Upper lobe of right lung (tissue), 1 donor: ENCODE data around the gene FAM181B. TPM values are rescaled to one million over a fixed set of nuclear protein-coding genes. Genes with fewer than 3 reads are reported as not detected.

Experiments
- ATAC-seq: fragments of 200-7000 bp; cut with Tn5 transposase; one replicate; pipeline ENCODE4 v1.9.1; 2020; ENCODE audit warnings: mild to moderate bottlenecking, moderate library complexity
- DNase-seq: peaks from one replicate; pipeline ENCODE4 v3.0.0-alpha.2; 2020
- H3K27ac ChIP-seq: fragments of 200-600 bp; one replicate; pipeline ENCODE4 v1.8.0; 2022
- H3K27me3 ChIP-seq: fragments of 200-600 bp; one replicate; pipeline ENCODE4 v1.8.0; 2022; ENCODE audit warnings: mild to moderate bottlenecking
- H3K36me3 ChIP-seq: fragments of 200-600 bp; one replicate; pipeline ENCODE4 v1.8.0; 2022
- H3K4me1 ChIP-seq: fragments of 200-600 bp; one replicate; pipeline ENCODE4 v1.8.0; 2022
- H3K4me3 ChIP-seq: fragments of 200-600 bp; one replicate; pipeline ENCODE4 v1.8.0; 2022; ENCODE audit warnings: mild to moderate bottlenecking
- H3K9me3 ChIP-seq: fragments of 200-600 bp; one replicate; pipeline ENCODE4 v1.8.0; 2022
- CTCF ChIP-seq: fragments of 200-600 bp; IDR thresholded peaks from one replicate; pipeline ENCODE4 v1.8.0; 2022; ENCODE audit warnings: antibody characterized with exemption
- intact Hi-C: fragments of 100-400 bp; cut with DNase I; formaldehyde crosslinking; loops from one replicate; pipeline ENCODE4 v1.11.0; 2022
- total RNA-seq: library from RNA; stranded (reverse); fragmentation: NEBNext Ultra II Directional; extraction: Animal tissue kit (Norgen Biotek cat#: 25700); gene quantifications from one replicate; pipeline ENCODE4 v1.2.1, GENCODE V29; 2021
- donor health status: DM: no; HTN: yes; CAD: no; lungs with severe emphysema.

Gene FAM181B
- total RNA-seq, 1 donor from 2014 or later, result 0.12 TPM

- intact Hi-C loops, result no loop called here
- no peaks in the 10 kb centered on the region for H3K27me3 ChIP-seq
- no peaks in the 10 kb centered on the region for H3K36me3 ChIP-seq
- no peak overlapping the region for H3K27ac ChIP-seq
- no peaks in the 10 kb centered on the region for H3K4me1 ChIP-seq
- ATAC-seq, result no peak
- H3K4me3 ChIP-seq, result no peak overlapping the region
- TF ChIP-seq CTCF, result no peak
- no peaks in the 10 kb centered on the region for H3K9me3 ChIP-seq
- DNase-seq, result no peak
These were observed 17.0 kb upstream of the FAM181B start for GRCh38 chr11:82750643-82751139.

GRCh38 chr11:82747471-82747870 lies 13.8 kb upstream of the FAM181B start:
- Histone ChIP-seq H3K36me3 (no peaks in the 10 kb centered on the region), H3K27me3 (no peaks in the 10 kb centered on the region), H3K27ac (no peak overlapping the region), H3K9me3 (no peaks in the 10 kb centered on the region), H3K4me3 (no peak overlapping the region), H3K4me1 (no peaks in the 10 kb centered on the region)
- intact Hi-C loops, result no loop called here
- no peak for ATAC-seq
- DNase-seq, result no peak
- no peak for TF ChIP-seq CTCF

GRCh38 chr11:82738091-82738490 lies 4.4 kb upstream of the FAM181B start:
- no peaks in the 10 kb centered on the region for H3K4me1 ChIP-seq
- no peaks in the 10 kb centered on the region for H3K9me3 ChIP-seq
- ATAC-seq, result no peak
- H3K27ac ChIP-seq, result no peak overlapping the region
- no peak for TF ChIP-seq CTCF
- H3K27me3 ChIP-seq, result peaks cover 19% of the 10 kb centered on the region
- H3K4me3 ChIP-seq, result no peak overlapping the region
- DNase-seq, result no peak
- H3K36me3 ChIP-seq, result no peaks in the 10 kb centered on the region
- intact Hi-C loops, result no loop called here

GRCh38 chr11:82734120-82734479 lies 436 bp upstream of the FAM181B start:
- peak overlapping the region; percentile 50 for H3K4me3 ChIP-seq

GRCh38 chr11:82732734-82733443 lies 775 bp downstream of the FAM181B start:
- peak; percentile 16 for ATAC-seq

More at GRCh38 chr11:82734120-82734479, 436 bp upstream of the FAM181B start:
- DNase-seq (no peak), ATAC-seq (no peak)
- Histone ChIP-seq H3K36me3 (no peaks in the 10 kb centered on the region), H3K27me3 (peaks cover 58% of the 10 kb centered on the region), H3K9me3 (no peaks in the 10 kb centered on the region), H3K4me1 (no peaks in the 10 kb centered on the region), H3K27ac (no peak overlapping the region)
- intact Hi-C loops, result no loop called here
- no peak for TF ChIP-seq CTCF

More at GRCh38 chr11:82732734-82733443, 775 bp downstream of the FAM181B start:
- Histone ChIP-seq H3K36me3 (no peaks in the 10 kb centered on the region), H3K27me3 (peaks cover 66% of the 10 kb centered on the region), H3K27ac (no peak overlapping the region), H3K9me3 (no peaks in the 10 kb centered on the region), H3K4me1 (no peaks in the 10 kb centered on the region), H3K4me3 (peak overlapping the region; percentile 50)
- peak; percentile 63 for DNase-seq
- no peak for TF ChIP-seq CTCF
- intact Hi-C loops, result no loop called here
